Measurements from ENCODE around the gene MAP3K5. TPM values are rescaled to one million over a fixed set of nuclear protein-coding genes. Genes with fewer than 3 reads are reported as not detected.

MAP3K5 gene
- polyA plus RNA-seq, 1 experiment: 2.5 TPM

DNA sequence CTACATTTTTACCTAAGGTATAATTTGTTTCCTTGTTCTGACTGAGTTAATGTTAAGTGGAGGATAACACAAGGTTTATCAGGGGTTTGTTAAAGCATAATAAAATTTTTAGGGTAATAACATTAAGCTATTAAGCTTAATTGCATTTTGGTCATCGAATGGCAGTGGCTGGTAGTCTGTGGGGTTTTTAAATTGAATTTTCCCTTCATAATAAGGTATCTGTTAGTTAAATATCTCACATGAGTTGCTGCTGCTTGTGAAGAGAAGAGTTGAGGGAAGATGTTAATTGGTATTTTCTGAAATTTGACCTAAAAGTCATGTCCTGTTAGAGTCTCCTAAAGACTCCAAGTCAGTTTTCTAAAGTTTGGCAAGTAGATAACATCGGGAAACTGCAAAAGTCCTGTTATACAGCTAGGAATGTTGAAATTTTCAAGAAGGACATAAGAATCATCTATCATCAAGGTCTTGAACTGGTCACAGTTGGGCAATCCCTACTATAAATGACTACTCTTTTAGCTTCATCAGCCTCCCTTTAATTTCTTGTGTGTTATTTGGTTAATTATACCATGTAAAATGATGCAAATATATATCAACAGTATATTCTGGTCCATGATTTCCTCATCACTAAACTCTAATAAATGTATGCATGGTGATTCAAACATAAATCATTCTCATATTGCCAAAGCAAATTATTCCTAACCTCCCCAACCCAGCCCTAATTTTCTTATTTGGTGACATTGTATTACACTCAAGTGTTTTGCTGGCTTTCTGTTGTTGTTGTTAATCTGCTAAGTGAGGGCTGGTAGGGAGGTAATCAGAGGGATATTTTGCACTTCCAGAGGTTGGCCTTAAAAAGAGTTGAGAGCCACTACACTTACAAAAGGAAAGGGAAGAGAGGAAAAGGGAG, 64.0 kb downstream of the MAP3K5 start:
- POLR2A ChIA-PET: no interaction called here
- no peaks in the 10 kb centered on the region for H3K36me3 ChIP-seq (ENCODE audit: control insufficient read depth, insufficient read depth, low read length)
- CTCF ChIA-PET: interaction anchor here (0.7 to 1.7 kb wide), 3 partner anchors 64 to 84 kb away, joined by 3 to 4 read pairs (median 3); partner anchors contain the start of gene MAP3K5
- no peak overlapping the region for H3K4me3 ChIP-seq (ENCODE audit: low read depth, low read length)
- DNase-seq (ENCODE audit: low read depth): no peak
- no peaks in the 10 kb centered on the region for H3K27me3 ChIP-seq (ENCODE audit: control insufficient read depth, insufficient read depth, low read length)
- TF ChIP-seq, protein P1, sequence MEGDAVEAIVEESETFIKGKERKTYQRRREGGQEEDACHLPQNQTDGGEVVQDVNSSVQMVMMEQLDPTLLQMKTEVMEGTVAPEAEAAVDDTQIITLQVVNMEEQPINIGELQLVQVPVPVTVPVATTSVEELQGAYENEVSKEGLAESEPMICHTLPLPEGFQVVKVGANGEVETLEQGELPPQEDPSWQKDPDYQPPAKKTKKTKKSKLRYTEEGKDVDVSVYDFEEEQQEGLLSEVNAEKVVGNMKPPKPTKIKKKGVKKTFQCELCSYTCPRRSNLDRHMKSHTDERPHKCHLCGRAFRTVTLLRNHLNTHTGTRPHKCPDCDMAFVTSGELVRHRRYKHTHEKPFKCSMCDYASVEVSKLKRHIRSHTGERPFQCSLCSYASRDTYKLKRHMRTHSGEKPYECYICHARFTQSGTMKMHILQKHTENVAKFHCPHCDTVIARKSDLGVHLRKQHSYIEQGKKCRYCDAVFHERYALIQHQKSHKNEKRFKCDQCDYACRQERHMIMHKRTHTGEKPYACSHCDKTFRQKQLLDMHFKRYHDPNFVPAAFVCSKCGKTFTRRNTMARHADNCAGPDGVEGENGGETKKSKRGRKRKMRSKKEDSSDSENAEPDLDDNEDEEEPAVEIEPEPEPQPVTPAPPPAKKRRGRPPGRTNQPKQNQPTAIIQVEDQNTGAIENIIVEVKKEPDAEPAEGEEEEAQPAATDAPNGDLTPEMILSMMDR (IDR thresholded peaks at IDR 0.05; ENCODE audit: insufficient read depth, low read depth, low read length): no peak

DNA sequence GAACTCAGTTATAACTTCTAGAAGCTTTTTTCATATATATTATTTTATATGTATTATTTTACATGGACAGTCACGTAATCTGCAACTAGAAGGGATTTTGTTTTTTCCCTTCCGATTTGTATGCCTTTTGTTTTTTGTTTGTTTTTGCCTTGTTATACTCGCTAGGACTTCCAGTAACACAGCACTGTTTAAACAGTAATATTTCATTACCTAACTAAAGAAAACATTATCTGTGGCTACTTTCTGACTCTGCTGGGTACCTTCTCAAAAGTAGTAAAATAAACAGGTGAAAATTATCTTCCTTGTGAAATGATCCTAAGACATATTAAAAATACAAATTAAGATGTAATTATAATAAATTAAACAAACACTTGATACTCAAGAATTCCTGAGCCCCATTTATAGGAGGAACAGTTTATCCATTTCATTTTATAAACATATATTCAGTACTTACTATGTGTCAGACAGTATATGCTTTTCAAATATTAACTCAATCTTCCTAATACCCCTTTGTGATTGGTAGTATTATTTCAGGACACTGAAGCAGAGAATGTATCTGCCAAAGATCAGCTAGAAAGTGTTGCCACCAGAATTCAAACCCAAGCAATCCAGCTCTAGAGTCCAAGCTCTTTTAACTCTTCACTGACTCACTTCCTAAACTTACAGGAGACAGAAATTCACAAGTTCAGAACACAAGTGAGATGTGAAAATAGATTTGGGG, 65.3 kb downstream of the MAP3K5 start:
- DNase-seq (ENCODE audit: low read depth): no peak
- no peaks in the 10 kb centered on the region for H3K36me3 ChIP-seq (ENCODE audit: control insufficient read depth, insufficient read depth, low read length)
- H3K27me3 ChIP-seq (ENCODE audit: control insufficient read depth, insufficient read depth, low read length): no peaks in the 10 kb centered on the region
- POLR2A ChIA-PET: no interaction called here
- TF ChIP-seq, protein P1 (IDR thresholded peaks at IDR 0.05; ENCODE audit: insufficient read depth, low read depth, low read length): no peak
- H3K4me3 ChIP-seq (ENCODE audit: low read depth, low read length): no peak overlapping the region
- CTCF ChIA-PET: interaction anchor here (1.7 kb wide), 1 partner anchor 65 kb away, joined by 4 read pairs; the partner anchor contains the start of gene MAP3K5

DNA sequence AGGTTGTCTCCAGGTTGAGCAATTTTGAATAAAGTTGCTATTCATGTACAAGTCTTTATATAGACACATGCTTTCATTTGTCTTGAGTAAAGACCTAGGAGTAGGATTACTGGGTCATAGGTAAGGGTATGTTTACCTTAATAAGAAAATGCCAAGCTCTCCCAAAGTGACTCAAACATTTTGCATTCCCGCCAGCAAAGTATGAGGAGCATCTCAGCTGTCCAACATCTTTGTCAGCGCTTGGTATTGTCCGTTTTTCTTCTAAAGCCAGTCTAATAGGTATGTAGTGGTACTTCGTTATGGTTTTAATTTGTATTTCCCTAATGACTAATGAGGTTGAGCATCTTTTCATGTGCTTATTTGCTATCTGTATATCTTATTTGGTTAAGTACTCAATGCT, 67.2 kb downstream of the MAP3K5 start:
- POLR2A ChIA-PET: no interaction called here
- Histone ChIP-seq H3K4me3 (ENCODE audit: low read depth, low read length) (no peak overlapping the region), H3K27me3 (ENCODE audit: control insufficient read depth, insufficient read depth, low read length) (no peaks in the 10 kb centered on the region), H3K36me3 (ENCODE audit: control insufficient read depth, insufficient read depth, low read length) (no peaks in the 10 kb centered on the region)
- CTCF ChIA-PET: interaction anchor here (1.0 kb wide), 1 partner anchor 67 kb away, joined by 3 read pairs; the partner anchor contains the start of gene MAP3K5
- TF ChIP-seq, protein P1 (IDR thresholded peaks at IDR 0.05; ENCODE audit: insufficient read depth, low read depth, low read length): no peak
- DNase-seq (ENCODE audit: low read depth): no peak

DNA sequence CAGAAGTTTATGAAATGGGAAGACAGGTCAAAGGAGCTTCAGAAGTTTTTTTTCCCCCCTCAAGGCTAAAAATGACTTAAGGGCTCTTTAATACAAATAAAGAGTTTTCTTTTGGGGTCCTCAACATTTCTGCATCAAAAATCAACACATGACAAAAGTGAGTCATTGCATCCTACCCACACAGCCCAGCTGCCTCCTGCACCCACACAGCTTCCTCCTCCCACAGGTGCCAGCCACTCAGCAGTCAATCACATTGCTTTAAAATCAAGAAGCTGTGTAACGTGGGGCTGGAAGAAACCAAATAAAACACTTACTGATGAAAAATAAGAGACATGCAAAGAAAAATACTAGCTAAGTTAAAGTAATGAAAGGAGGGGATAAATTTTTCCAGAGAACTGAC, 68.5 kb downstream of the MAP3K5 start:
- H3K27me3 ChIP-seq (ENCODE audit: control insufficient read depth, insufficient read depth, low read length): no peaks in the 10 kb centered on the region
- no peak overlapping the region for H3K4me3 ChIP-seq (ENCODE audit: low read depth, low read length)
- TF ChIP-seq, protein P1 (IDR thresholded peaks at IDR 0.05; ENCODE audit: insufficient read depth, low read depth, low read length): no peak
- H3K36me3 ChIP-seq (ENCODE audit: control insufficient read depth, insufficient read depth, low read length): no peaks in the 10 kb centered on the region
- CTCF ChIA-PET: interaction anchor here (1.1 to 1.3 kb wide), 2 partner anchors 68 to 76 kb away, joined by 3 to 4 read pairs; partner anchors contain the start of gene MAP3K5
- POLR2A ChIA-PET: no interaction called here
- no peak for DNase-seq (ENCODE audit: low read depth)

DNA sequence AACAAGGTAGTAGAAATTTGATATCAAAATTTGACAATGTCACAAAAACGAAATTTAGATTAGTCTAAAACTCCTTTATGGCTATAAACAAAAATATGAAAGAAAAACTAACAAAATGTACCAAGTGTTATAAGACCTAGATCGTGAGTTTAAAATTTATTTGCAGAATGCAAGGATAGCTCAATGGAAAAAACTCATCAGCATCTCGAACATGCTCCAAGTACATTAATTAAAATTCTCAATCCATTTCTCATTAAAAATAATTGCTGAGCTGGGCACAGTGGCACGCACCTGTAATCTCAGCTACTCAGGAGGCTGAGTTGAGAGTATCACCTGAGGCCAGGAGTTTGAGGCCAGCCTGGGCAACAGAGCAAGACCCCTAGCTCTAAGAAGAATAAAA, 70.8 kb downstream of the MAP3K5 start:
- Histone ChIP-seq H3K27me3 (ENCODE audit: control insufficient read depth, insufficient read depth, low read length) (no peaks in the 10 kb centered on the region), H3K4me3 (ENCODE audit: low read depth, low read length) (no peak overlapping the region), H3K36me3 (ENCODE audit: control insufficient read depth, insufficient read depth, low read length) (no peaks in the 10 kb centered on the region)
- TF ChIP-seq, protein P1 (IDR thresholded peaks at IDR 0.05; ENCODE audit: insufficient read depth, low read depth, low read length): no peak
- ChIA-PET POLR2A (no interaction called here), CTCF (interaction anchor here (0.6 kb wide), 1 partner anchor 78 kb away, joined by 5 read pairs; no protein-coding TSS in a partner anchor)
- DNase-seq (ENCODE audit: low read depth): no peak
